Ovary (tissue), 3 donors: ENCODE data around the gene PLIN4.

Experiments used
- EP300 ChIP-seq: sonication (generic); formaldehyde crosslinking; IDR thresholded peaks from one replicate; pipeline ENCODE4 v1.6.1; 2017; ENCODE audit warnings: antibody characterized with exemption
- POLR2A ChIP-seq: fragments of 450-650 bp; IDR thresholded peaks from one replicate; pipeline ENCODE4 v1.6.1; 2017; ENCODE audit warnings: antibody characterized with exemption, mild to moderate bottlenecking, moderate library complexity
- TF ChIP-seq, protein P1 (sequence below), 3 donors: fragments of 450-650 bp in 2 of 3; fragments of 200-600 bp in 1 of 3; IDR thresholded peaks; one replicate each; pipeline versions ENCODE4 v1.5.1 to v1.8.0; 2016 to 2022; ENCODE audit warnings: antibody characterized with exemption in 3 of 3, mild to moderate bottlenecking in 1 of 3
- donor health status: DM: no; HTN: no; CAD: no.

DNA sequence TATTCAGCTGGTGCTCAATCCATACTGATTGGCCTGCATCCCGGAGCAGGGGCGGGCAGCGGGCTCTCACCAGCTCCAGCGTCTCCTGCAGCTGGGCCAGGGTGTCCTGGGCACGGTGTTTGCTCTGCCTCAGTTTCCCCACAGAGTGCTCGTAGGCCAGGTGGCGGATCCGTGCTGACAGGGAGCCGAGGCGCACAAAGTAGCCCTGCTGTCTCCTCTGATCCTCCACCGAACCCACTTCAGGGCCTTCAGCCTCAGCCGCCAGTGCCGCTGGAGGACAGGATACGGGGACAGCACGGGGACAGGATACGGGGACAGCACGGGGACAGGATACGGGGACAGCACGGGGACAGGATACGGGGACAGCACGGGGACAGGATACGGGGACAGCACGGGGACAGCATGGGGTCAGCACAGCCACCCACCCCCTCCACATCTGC, 7.3 kb upstream of the PLIN4 start:
- TF ChIP-seq, protein P1, sequence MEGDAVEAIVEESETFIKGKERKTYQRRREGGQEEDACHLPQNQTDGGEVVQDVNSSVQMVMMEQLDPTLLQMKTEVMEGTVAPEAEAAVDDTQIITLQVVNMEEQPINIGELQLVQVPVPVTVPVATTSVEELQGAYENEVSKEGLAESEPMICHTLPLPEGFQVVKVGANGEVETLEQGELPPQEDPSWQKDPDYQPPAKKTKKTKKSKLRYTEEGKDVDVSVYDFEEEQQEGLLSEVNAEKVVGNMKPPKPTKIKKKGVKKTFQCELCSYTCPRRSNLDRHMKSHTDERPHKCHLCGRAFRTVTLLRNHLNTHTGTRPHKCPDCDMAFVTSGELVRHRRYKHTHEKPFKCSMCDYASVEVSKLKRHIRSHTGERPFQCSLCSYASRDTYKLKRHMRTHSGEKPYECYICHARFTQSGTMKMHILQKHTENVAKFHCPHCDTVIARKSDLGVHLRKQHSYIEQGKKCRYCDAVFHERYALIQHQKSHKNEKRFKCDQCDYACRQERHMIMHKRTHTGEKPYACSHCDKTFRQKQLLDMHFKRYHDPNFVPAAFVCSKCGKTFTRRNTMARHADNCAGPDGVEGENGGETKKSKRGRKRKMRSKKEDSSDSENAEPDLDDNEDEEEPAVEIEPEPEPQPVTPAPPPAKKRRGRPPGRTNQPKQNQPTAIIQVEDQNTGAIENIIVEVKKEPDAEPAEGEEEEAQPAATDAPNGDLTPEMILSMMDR (IDR thresholded peaks at IDR 0.05), result no peak
- TF ChIP-seq POLR2A, result no peak
- no peak for TF ChIP-seq EP300
